ENCODE measurements around the gene POLR3E.

GRCh38 chr16:22352723-22353122, 55.5 kb downstream of the POLR3E start:
- TF ChIP-seq SUZ12 (IDR thresholded peaks at IDR 0.05; ENCODE audit: extremely low read depth, insufficient read depth, insufficient read length): no peak
- TF ChIP-seq ZNF274 (IDR thresholded peaks at IDR 0.05; ENCODE audit: low read depth, low read length): no peak

Measured in NT2/D1 (cell line).